B cell (primary cell): ENCODE results near the gene MRPS24.
"Not testable (repeated sequence)": the region's sequence is repeated elsewhere in the genome, so short reads cannot be mapped to it uniquely, and the experiment has no call there.

Experiments used
- EZH2 ChIP-seq: IDR thresholded peaks from 2 replicates; pipeline ENCODE4 v1.6.1; 2012; ENCODE audit warnings: borderline replicate concordance, low read depth, mild to moderate bottlenecking, moderate library complexity, low read length; ENCODE audit not compliant: insufficient read depth, poor library complexity, severe bottlenecking
- TF ChIP-seq, protein P1 (sequence below): fragments of 200-600 bp; IDR thresholded peaks from one replicate; pipeline ENCODE4 v1.8.0; 2022; ENCODE audit warnings: antibody characterized with exemption, mild to moderate bottlenecking

DNA sequence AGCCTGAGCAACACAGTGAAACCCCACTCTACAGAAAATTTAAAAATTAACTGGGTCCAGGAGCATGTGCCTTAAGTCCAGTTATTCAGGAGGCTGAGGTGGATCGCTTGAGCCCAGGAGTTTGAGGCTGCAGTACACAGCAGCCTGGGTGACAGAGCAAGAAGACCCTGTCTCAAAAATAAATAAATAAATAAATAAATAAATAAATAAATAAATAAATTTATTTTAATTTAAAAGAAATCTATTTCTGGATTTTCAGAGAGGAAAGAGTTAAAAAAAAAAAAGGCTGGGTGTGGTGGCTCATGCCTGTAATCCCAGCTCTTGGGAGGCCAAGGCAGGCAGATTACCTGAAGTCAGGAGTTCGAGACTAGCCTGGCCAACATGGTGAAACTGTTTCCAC lies 29.3 kb upstream of the MRPS24 start:
- TF ChIP-seq, protein P1, sequence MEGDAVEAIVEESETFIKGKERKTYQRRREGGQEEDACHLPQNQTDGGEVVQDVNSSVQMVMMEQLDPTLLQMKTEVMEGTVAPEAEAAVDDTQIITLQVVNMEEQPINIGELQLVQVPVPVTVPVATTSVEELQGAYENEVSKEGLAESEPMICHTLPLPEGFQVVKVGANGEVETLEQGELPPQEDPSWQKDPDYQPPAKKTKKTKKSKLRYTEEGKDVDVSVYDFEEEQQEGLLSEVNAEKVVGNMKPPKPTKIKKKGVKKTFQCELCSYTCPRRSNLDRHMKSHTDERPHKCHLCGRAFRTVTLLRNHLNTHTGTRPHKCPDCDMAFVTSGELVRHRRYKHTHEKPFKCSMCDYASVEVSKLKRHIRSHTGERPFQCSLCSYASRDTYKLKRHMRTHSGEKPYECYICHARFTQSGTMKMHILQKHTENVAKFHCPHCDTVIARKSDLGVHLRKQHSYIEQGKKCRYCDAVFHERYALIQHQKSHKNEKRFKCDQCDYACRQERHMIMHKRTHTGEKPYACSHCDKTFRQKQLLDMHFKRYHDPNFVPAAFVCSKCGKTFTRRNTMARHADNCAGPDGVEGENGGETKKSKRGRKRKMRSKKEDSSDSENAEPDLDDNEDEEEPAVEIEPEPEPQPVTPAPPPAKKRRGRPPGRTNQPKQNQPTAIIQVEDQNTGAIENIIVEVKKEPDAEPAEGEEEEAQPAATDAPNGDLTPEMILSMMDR, result not testable (repeated sequence)
- not testable (repeated sequence) for TF ChIP-seq EZH2
